Measurements from ENCODE around the gene SCAI.

The SCAI gene

DNA sequence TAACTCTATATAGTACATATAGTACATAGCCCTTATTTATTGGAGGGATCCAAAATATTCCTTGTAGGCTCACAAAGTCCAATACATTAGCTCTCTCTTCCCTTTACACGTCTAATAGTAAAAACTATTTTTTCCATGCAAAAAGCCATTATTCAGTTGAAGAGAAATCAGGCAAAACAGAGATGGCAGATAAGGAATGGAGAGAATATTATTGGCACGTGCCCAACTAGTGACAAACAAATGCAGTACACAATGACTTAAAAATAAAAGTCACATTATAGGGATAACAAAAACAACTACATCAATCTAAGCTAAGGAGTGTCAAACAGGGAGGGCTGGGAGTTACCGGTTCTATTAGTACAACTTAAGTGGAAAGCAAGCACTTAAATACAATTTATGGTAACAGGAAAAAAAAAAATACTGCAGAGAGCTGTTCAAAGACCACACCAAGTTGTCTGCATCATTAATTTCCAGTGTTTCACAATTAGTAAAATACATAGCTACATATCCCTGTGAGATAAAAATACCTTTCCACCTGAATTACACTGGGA lies 4.1 kb upstream of the SCAI start:
- Histone ChIP-seq H3K9ac (ENCODE audit: low read length) (no peak overlapping the region), H3K27ac (ENCODE audit: low read depth, low read length) (no peak overlapping the region), H3K4me3 (ENCODE audit: insufficient read depth, low read length, poor library complexity, severe bottlenecking) (no peak overlapping the region), H3K27me3 (ENCODE audit: low read length) (no peaks in the 10 kb centered on the region), H3K36me3 (ENCODE audit: low read length) (peaks cover 15% of the 10 kb centered on the region; the same call in 1 of the 2 replicates), H3F3A (ENCODE audit: insufficient read depth) (peaks cover 21% of the 10 kb centered on the region), H4K20me1 (ENCODE audit: low read depth, low read length) (no peaks in the 10 kb centered on the region), H3K4me2 (ENCODE audit: low read depth, low read length, poor library complexity, severe bottlenecking) (no peak overlapping the region), H3K79me2 (ENCODE audit: insufficient read depth, low read length) (no peaks in the 10 kb centered on the region), H3K9me3 (ENCODE audit: insufficient read depth, low read length) (no peaks in the 10 kb centered on the region), H2AFZ (ENCODE audit: low read depth, low read length, severe bottlenecking) (no peak overlapping the region), H3K9me2 (replicated peaks; ENCODE audit: insufficient read depth, low read length) (no peaks in the 10 kb centered on the region)
- TF ChIP-seq CTCF (IDR thresholded peaks at IDR 0.05; ENCODE audit: insufficient read depth, low read length, poor library complexity, severe bottlenecking) (no peak), EZH2phosphoT487 (conservative IDR thresholded peaks at IDR 0.05; ENCODE audit: low read length) (no peak)

DNA sequence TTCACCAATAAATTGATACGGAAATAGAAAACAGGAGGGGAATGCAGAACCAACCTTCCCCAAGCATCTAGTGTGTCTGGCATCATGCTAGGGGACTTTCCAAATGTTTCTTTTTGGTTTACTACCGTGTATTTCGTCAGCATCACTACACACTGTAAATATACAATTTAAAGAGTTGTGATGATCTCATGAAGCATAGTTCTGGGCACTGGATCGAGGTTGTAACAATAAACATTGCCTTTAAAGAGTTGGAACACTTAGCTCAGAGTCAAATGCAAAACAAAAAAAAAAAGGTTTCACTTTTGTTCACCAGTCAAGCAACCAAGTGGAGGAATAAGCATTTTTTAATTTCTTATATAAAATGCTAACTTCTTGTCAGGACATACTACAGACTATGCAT lies 2.9 kb upstream of the SCAI start:
- Histone ChIP-seq H3K27ac (ENCODE audit: low read depth, low read length) (no peak overlapping the region), H3K4me2 (ENCODE audit: low read depth, low read length, poor library complexity, severe bottlenecking) (no peak overlapping the region), H4K20me1 (ENCODE audit: low read depth, low read length) (no peaks in the 10 kb centered on the region), H3K9ac (ENCODE audit: low read length) (no peak overlapping the region), H3K4me3 (ENCODE audit: insufficient read depth, low read length, poor library complexity, severe bottlenecking) (no peak overlapping the region), H3K36me3 (ENCODE audit: low read length) (peaks cover 15% of the 10 kb centered on the region; the same call in 1 of the 2 replicates), H3F3A (ENCODE audit: insufficient read depth) (peaks cover 31% of the 10 kb centered on the region), H3K9me2 (replicated peaks; ENCODE audit: insufficient read depth, low read length) (no peaks in the 10 kb centered on the region), H3K9me3 (ENCODE audit: insufficient read depth, low read length) (no peaks in the 10 kb centered on the region), H3K79me2 (ENCODE audit: insufficient read depth, low read length) (no peaks in the 10 kb centered on the region), H3K27me3 (ENCODE audit: low read length) (no peaks in the 10 kb centered on the region), H2AFZ (ENCODE audit: low read depth, low read length, severe bottlenecking) (no peak overlapping the region)
- no peak for TF ChIP-seq EZH2phosphoT487 (conservative IDR thresholded peaks at IDR 0.05; ENCODE audit: low read length)
- TF ChIP-seq CTCF (IDR thresholded peaks at IDR 0.05; ENCODE audit: insufficient read depth, low read length, poor library complexity, severe bottlenecking): no peak

DNA sequence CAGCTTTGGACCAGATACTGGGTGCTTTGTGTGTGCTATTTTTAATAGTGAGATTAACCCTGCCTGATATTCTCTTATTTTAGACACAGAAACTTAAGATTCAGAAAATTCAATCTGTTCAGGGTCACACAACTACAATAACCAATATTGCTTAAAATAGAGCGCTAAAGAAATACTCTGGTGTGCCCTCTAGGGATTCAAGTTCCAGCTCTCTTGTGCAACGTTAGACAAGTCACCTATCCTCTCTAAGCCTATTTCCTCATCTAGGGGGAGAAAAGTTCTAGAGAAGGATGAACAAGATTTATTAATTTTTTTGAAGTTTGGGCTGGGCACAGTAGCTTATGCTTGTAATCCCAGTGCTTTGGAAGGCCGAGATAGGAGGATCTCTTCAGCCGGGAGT lies 2.1 kb upstream of the SCAI start:
- no peaks in the 10 kb centered on the region for H3K27me3 ChIP-seq (ENCODE audit: low read length)
- no peak overlapping the region for H3K27ac ChIP-seq (ENCODE audit: low read depth, low read length)
- no peaks in the 10 kb centered on the region for H3K79me2 ChIP-seq (ENCODE audit: insufficient read depth, low read length)
- H3K9ac ChIP-seq (ENCODE audit: low read length): no peak overlapping the region
- peaks cover 33% of the 10 kb centered on the region for H3F3A ChIP-seq (ENCODE audit: insufficient read depth)
- no peaks in the 10 kb centered on the region for H4K20me1 ChIP-seq (ENCODE audit: low read depth, low read length)
- H3K4me2 ChIP-seq (ENCODE audit: low read depth, low read length, poor library complexity, severe bottlenecking): no peak overlapping the region
- no peaks in the 10 kb centered on the region for H3K9me2 ChIP-seq (replicated peaks; ENCODE audit: insufficient read depth, low read length)
- no peak overlapping the region for H2AFZ ChIP-seq (ENCODE audit: low read depth, low read length, severe bottlenecking)
- TF ChIP-seq CTCF (IDR thresholded peaks at IDR 0.05; ENCODE audit: insufficient read depth, low read length, poor library complexity, severe bottlenecking) (no peak), EZH2phosphoT487 (conservative IDR thresholded peaks at IDR 0.05; ENCODE audit: low read length) (no peak)
- peaks cover 17% of the 10 kb centered on the region; the same call in 1 of the 2 replicates for H3K36me3 ChIP-seq (ENCODE audit: low read length)
- H3K4me3 ChIP-seq (ENCODE audit: insufficient read depth, low read length, poor library complexity, severe bottlenecking): no peak overlapping the region
- no peaks in the 10 kb centered on the region for H3K9me3 ChIP-seq (ENCODE audit: insufficient read depth, low read length)

Measured in SU-DHL-6 (cell line).